Measurements from ENCODE around the gene SLC17A5. TPM values are rescaled to one million over a fixed set of nuclear protein-coding genes. Genes with fewer than 3 reads are reported as not detected.

Gene SLC17A5
- total RNA-seq, 4 donors from 2014 or later: 11.3 to 13.2 (median 12.2) TPM

DNA sequence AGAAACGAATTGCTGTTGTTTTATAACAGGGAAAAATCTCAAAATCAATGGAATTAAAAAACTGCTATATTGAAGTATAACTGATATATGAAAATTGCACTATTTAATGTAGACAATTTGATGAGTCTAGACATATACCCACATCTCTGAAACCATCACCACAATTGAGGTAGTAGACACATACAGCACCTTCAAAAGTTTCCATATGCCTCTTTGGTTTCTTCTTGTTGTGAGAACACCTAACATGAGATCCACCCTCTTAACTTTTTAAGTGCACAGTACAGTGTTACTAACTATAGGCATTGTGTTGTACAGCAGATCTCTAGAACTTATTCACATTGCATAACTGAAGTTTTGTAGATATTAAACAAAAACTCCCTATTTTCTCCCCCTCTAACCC lies 14.0 kb upstream of the SLC17A5 start:
- intact Hi-C loops (cut with DNase I; ENCODE audit: low total_unique reads): no loop called here
- no peak overlapping the region for H3K4me3 ChIP-seq (ENCODE audit: low read depth, poor library complexity, severe bottlenecking)
- TF ChIP-seq CTCF (IDR thresholded peaks at IDR 0.05) (no peak), POLR2A (IDR thresholded peaks at IDR 0.05) (no peak)
- no peak for DNase-seq (ENCODE audit: low spot score in 2 of 2)
- WGBS, 2 donors: 74 to 84% methylated on average over 1 of the region's 1 CpG

- DNase-seq (ENCODE audit: low spot score in 2 of 2): no peak
- no peak for TF ChIP-seq POLR2A (IDR thresholded peaks at IDR 0.05)
- no peak for TF ChIP-seq CTCF (IDR thresholded peaks at IDR 0.05)
- no peak overlapping the region for H3K4me3 ChIP-seq (ENCODE audit: low read depth, poor library complexity, severe bottlenecking)
- intact Hi-C loops (cut with DNase I; ENCODE audit: low total_unique reads): no loop called here
- 62 to 64% methylated on average over 2 of the region's 2 CpGs for WGBS, 2 donors
These were observed 12.6 kb upstream of the SLC17A5 start for GRCh38 chr6:73666393-73666792.

DNA sequence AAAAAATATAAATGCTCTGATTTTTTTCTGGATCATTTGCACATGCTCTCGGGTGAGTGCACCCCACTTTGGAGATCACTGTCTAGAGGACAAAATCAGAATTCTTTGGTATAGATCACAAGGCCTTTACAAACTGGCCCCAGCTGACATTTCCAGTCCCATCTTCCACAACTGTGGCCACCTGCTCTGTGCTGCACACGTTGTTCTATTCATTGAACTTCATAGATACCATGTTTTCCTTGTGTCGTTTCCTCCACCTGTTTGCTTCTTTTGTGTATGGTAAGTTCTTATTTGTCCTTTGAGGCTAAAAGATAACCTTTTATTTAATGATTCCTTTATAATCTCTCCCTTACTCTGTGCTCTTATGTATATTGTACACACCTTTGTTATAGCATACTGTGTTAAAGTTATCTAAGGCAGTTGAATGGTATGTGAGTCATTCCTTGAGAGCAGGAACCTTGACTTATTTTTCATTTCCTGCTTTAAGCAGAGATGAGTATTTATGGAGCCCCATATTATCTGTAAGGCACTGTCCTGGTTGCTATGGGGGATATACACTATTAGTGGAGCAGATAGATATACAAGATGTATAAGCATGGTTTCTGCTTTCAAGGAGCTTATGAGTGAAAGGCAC lies 12.0 kb upstream of the SLC17A5 start:
- DNase-seq (ENCODE audit: low spot score in 2 of 2): no peak
- intact Hi-C loops (cut with DNase I; ENCODE audit: low total_unique reads): no loop called here
- WGBS, 2 donors: 62 to 79% methylated on average over 3 of the region's 3 CpGs
- no peak overlapping the region for H3K4me3 ChIP-seq (ENCODE audit: low read depth, poor library complexity, severe bottlenecking)
- TF ChIP-seq POLR2A (IDR thresholded peaks at IDR 0.05) (no peak), CTCF (IDR thresholded peaks at IDR 0.05) (no peak)

GRCh38 chr6:73664701-73665100 lies 10.9 kb upstream of the SLC17A5 start:
- H3K4me3 ChIP-seq (ENCODE audit: low read depth, poor library complexity, severe bottlenecking): no peak overlapping the region
- intact Hi-C loops (cut with DNase I; ENCODE audit: low total_unique reads): no loop called here
- TF ChIP-seq CTCF (IDR thresholded peaks at IDR 0.05): no peak
- TF ChIP-seq POLR2A (IDR thresholded peaks at IDR 0.05): no peak
- DNase-seq (ENCODE audit: low spot score in 2 of 2): no peak
- 83 to 87% methylated on average over 2 of the region's 2 CpGs for whole genome bisulfite sequencing, 2 donors

DNA sequence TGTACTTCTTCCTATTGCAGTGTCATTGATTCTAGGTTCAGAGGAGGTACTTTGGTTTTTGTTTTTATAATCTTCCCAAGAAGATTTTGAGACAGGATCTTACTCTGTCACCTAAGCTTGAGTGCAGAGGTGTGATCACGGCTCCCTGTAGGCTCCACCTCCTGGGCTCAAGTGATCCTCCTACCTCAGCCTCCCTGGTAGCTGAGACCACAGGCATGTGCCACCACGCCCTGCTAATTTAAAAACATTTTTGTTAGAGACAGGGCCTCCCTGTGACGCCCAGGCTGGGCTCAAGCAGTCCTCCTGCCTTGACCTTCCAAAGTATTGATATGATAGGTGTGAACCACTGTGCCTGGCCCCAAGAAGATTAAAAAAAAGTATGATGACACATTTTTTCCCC lies 3.4 kb upstream of the SLC17A5 start:
- H3K4me3 ChIP-seq (ENCODE audit: low read depth, poor library complexity, severe bottlenecking): no peak overlapping the region
- TF ChIP-seq CTCF (IDR thresholded peaks at IDR 0.05): no peak
- no peak for TF ChIP-seq POLR2A (IDR thresholded peaks at IDR 0.05)
- intact Hi-C loops (cut with DNase I; ENCODE audit: low total_unique reads): no loop called here
- no peak for DNase-seq (ENCODE audit: low spot score in 2 of 2)
- WGBS, 2 donors: 69 to 82% methylated on average over 3 of the region's 3 CpGs

- DNase-seq (ENCODE audit: low spot score in 2 of 2): no peak
- no peak overlapping the region for H3K4me3 ChIP-seq (ENCODE audit: low read depth, poor library complexity, severe bottlenecking)
- TF ChIP-seq POLR2A (IDR thresholded peaks at IDR 0.05): no peak
- WGBS, 2 donors: 91 to 95% methylated on average over 2 of the region's 2 CpGs
- intact Hi-C loops (cut with DNase I; ENCODE audit: low total_unique reads): no loop called here
These were observed 2.8 kb upstream of the SLC17A5 start for GRCh38 chr6:73656531-73657145.
